ENCODE data around the gene C3orf52. TPM values are rescaled to one million over a fixed set of nuclear protein-coding genes. Genes with fewer than 3 reads are reported as not detected.

The C3orf52 gene
- total and polyA plus RNA-seq, 10 of the 15 experiments (the other 5 are each of a cell fraction or from before 2014, with no cell fraction given): 0.15 to 1.9 (median 0.73) TPM

GRCh38 chr3:112132088-112132487 is 45.9 kb downstream of the C3orf52 start (continued):
- TF ChIP-seq ZNF687 (IDR thresholded peaks at IDR 0.05) (peak; percentile 53; the same call in 1 of the 2 replicates), USF1 (IDR thresholded peaks at IDR 0.05; ENCODE audit: borderline replicate concordance, extremely low read length, insufficient read depth, low read depth, low read length) (no peak), SMARCA5 (IDR thresholded peaks at IDR 0.05) (no peak)

- no peak for DNase-seq (ENCODE audit: low read depth, low spot score)
- CTCF ChIA-PET: interaction anchor here (0.5 to 18.1 kb wide), 8 partner anchors 8 to 366 kb away, joined by 3 to 226 read pairs (median 4); partner anchors contain the start of gene SLC9C1
- in situ Hi-C loops (cut with MboI) (no loop called here), intact Hi-C loops (cut with micrococcal nuclease; ENCODE audit: unreplicated experiment) (loop anchor here (10.0 kb wide), 1 partner anchor 362 kb away; the partner anchor contains the start of gene BTLA)
- FAIRE-seq: no peak
- ATAC-seq: peak; percentile 1
- POLR2A ChIA-PET: interaction anchor here (0.5 to 12.8 kb wide), 9 partner anchors 9 to 365 kb away, joined by 3 to 345 read pairs (median 6); partner anchors contain the start of gene BTLA
- Histone ChIP-seq H3K4me1 (ENCODE audit: control insufficient read depth, insufficient read depth, low read length) (peaks cover 57% of the 10 kb centered on the region), H4K20me1 (ENCODE audit: control insufficient read depth, insufficient read depth) (no peaks in the 10 kb centered on the region), H3K9ac (ENCODE audit: control insufficient read depth, insufficient read depth, low read length) (peak overlapping the region; percentile 98), H3K27ac (ENCODE audit: control insufficient read depth, insufficient read depth) (peak overlapping the region; percentile 99), H3K4me2 (ENCODE audit: control insufficient read depth, insufficient read depth) (peak overlapping the region; percentile 64), H2AFZ (ENCODE audit: control insufficient read depth, low read depth, low read length) (no peak overlapping the region), H3K79me2 (ENCODE audit: control insufficient read depth, insufficient read depth, low read length) (peaks cover 77% of the 10 kb centered on the region), H3K4me3 (peak overlapping the region; percentile 78), H3K36me3 (ENCODE audit: control insufficient read depth in 2 of 2, insufficient read depth in 2 of 2, low read length in 1 of 2) (peaks cover 0 to 2% of the 10 kb centered on the region in 2 experiments; a peak in 1 of 4 replicates), H3K27me3 (replicated peaks in 1 of 2; ENCODE audit: control insufficient read depth in 2 of 2, insufficient read depth in 2 of 2, low read length in 1 of 2) (no peaks in the 10 kb centered on the region), H3K9me3 (replicated peaks; ENCODE audit: control insufficient read depth, insufficient read depth, low read length) (no peaks in the 10 kb centered on the region)
- TSS peak; percentile 83 for BruUV-seq (replicated peaks)
- RAD21 ChIA-PET (ENCODE audit: unreplicated experiment): interaction anchor here (0.6 to 17.9 kb wide), 15 partner anchors 9 to 428 kb away, joined by 3 to 457 read pairs (median 6); partner anchors contain the start of gene BTLA
- WGBS (ENCODE audit: insufficient coverage, insufficient replicate concordance, low lambda C conversion rate, missing lambda C conversion rate): 0% methylated on average over 1 of the region's 1 CpG
- SMC1A ChIA-PET (ENCODE audit: uncharacterized antibody, unreplicated experiment): interaction anchor here (0.6 to 18.5 kb wide), 16 partner anchors 7 to 463 kb away, joined by 3 to 489 read pairs (median 6); partner anchors contain the start of genes BTLA, CD200 and SLC9C1
- no peak for TF ChIP-seq EZH2 (IDR thresholded peaks at IDR 0.05; ENCODE audit: borderline replicate concordance, control insufficient read depth, low read depth, low read length)
- no peak for TF ChIP-seq IRF3 (IDR thresholded peaks at IDR 0.05)
- no peak for TF ChIP-seq BCL3 (IDR thresholded peaks at IDR 0.05; ENCODE audit: borderline replicate concordance, insufficient read depth, low read depth, low read length, poor library complexity, severe bottlenecking)
- TF ChIP-seq BACH1 (IDR thresholded peaks at IDR 0.05; ENCODE audit: borderline replicate concordance): peak; percentile 83
- peak; percentile 9; the same call in 1 of the 2 replicates for TF ChIP-seq CBFB (IDR thresholded peaks at IDR 0.05; ENCODE audit: low read depth)
- peak; percentile 20 for TF ChIP-seq E2F8 (IDR thresholded peaks at IDR 0.05; ENCODE audit: low read depth, partially characterized antibody)
- TF ChIP-seq WRNIP1 (IDR thresholded peaks at IDR 0.05; ENCODE audit: borderline replicate concordance, low read depth, low read length): no peak
These were observed 46.4 kb downstream of the C3orf52 start for GRCh38 chr3:112132554-112132953.
